Measurements from ENCODE around the gene PSENEN. TPM values are rescaled to one million over a fixed set of nuclear protein-coding genes. Genes with fewer than 3 reads are reported as not detected.

The PSENEN gene
- total RNA-seq (2022; extraction: Qiagen RNA extraction), result 288 to 310 TPM (median 290 TPM) in 5 replicates

GRCh38 chr19:35745328-35746086 is at the start of gene PSENEN, which contains the start of gene U2AF1L4:
TSS of gene PSENEN (plus strand) at chr19:35745651. CDS start at chr19:35745931, 280 bp downstream.
TSS of gene U2AF1L4 (minus strand) at chr19:35745418. CDS start at chr19:35745391, 27 bp downstream.

GRCh38 chr19:35704218-35704617 is 41.2 kb upstream of the PSENEN start, which contains the start of gene ZBTB32:
TSS of gene ZBTB32 (plus strand) at chr19:35704558. CDS start at chr19:35714627, 10,069 bp downstream.

GRCh38 chr19:35717665-35718344 is 27.6 kb upstream of the PSENEN start, which contains the start of gene KMT2B:
TSS of gene KMT2B (plus strand) at chr19:35718003. CDS start at chr19:35718019, 16 bp downstream.

GRCh38 chr19:35742121-35742724 is 3.2 kb upstream of the PSENEN start, which contains the start of gene IGFLR1:
TSS of gene IGFLR1 (minus strand) at chr19:35742452. CDS start at chr19:35741180, 1,272 bp downstream.

GRCh38 chr19:35748106-35749020 is 2.9 kb downstream of the PSENEN start, which contains the start of gene LIN37:
TSS of gene LIN37 (plus strand) at chr19:35748576. CDS start at chr19:35748725, 149 bp downstream.

GRCh38 chr19:35756377-35757230 is 11.2 kb downstream of the PSENEN start, which contains the start of gene HSPB6:
TSS of gene HSPB6 (minus strand) at chr19:35757029. CDS start at chr19:35757008, 21 bp downstream.

GRCh38 chr19:35757749-35758608 is 12.5 kb downstream of the PSENEN start, which contains the start of gene PROSER3:
TSS of gene PROSER3 (plus strand) at chr19:35758176. CDS start at chr19:35758216, 40 bp downstream.

GRCh38 chr19:35775298-35776101 is 30.0 kb downstream of the PSENEN start, which contains the start of gene ARHGAP33:
TSS of gene ARHGAP33 (plus strand) at chr19:35775564. CDS start at chr19:35775659, 95 bp downstream.

Other genes with a start within 250 kb of the PSENEN start
- gene DMKN, start 232.0 kb upstream of the PSENEN start, total RNA-seq (2022; extraction: Qiagen RNA extraction), result 32.5 to 41.2 TPM (median 37.6 TPM) in 5 replicates
- 2.4 to 3.3 TPM (median 3.2 TPM) in 5 replicates for gene SBSN, start 217.3 kb upstream of the PSENEN start, total RNA-seq (2022; extraction: Qiagen RNA extraction)
- 0.21 TPM in 1 of 5 replicates, not detected in the others for gene GAPDHS, start 212.2 kb upstream of the PSENEN start, total RNA-seq (2022; extraction: Qiagen RNA extraction)
- 374 to 446 TPM (median 422 TPM) in 5 replicates for gene TMEM147, start 200.0 kb upstream of the PSENEN start, total RNA-seq (2022; extraction: Qiagen RNA extraction)
- 0.06 TPM in 1 of 5 replicates, not detected in the others for gene ATP4A, start 182.0 kb upstream of the PSENEN start, total RNA-seq (2022; extraction: Qiagen RNA extraction)
- not detected in 5 replicates for gene PMIS2, start 159.5 kb upstream of the PSENEN start, total RNA-seq (2022; extraction: Qiagen RNA extraction)
- gene HAUS5, start 132.9 kb upstream of the PSENEN start, total RNA-seq (2022; extraction: Qiagen RNA extraction), result 11.3 to 18.9 TPM (median 15.0 TPM) in 5 replicates
- gene RBM42, start 116.6 kb upstream of the PSENEN start, total RNA-seq (2022; extraction: Qiagen RNA extraction), result 148 to 214 TPM (median 206 TPM) in 5 replicates
- gene ETV2, start 103.9 kb upstream of the PSENEN start, total RNA-seq (2022; extraction: Qiagen RNA extraction), result 1.7 to 3.1 TPM (median 2.9 TPM) in 5 replicates
- gene COX6B1, start 97.3 kb upstream of the PSENEN start, total RNA-seq (2022; extraction: Qiagen RNA extraction), result 1,323 to 1,675 TPM (median 1,366 TPM) in 5 replicates
- gene UPK1A, start 79.1 kb upstream of the PSENEN start, total RNA-seq (2022; extraction: Qiagen RNA extraction), result 0.72 to 1.1 TPM (median 0.94 TPM) in 5 replicates
- gene ZBTB32, start 41.1 kb upstream of the PSENEN start, total RNA-seq (2022; extraction: Qiagen RNA extraction), result not detected in 5 replicates
- gene KMT2B, start 27.6 kb upstream of the PSENEN start, total RNA-seq (2022; extraction: Qiagen RNA extraction), result 46.2 to 63.6 TPM (median 56.5 TPM) in 5 replicates
- 10.2 to 14.6 TPM (median 11.8 TPM) in 5 replicates for gene IGFLR1, start 3.2 kb upstream of the PSENEN start, total RNA-seq (2022; extraction: Qiagen RNA extraction)
- 24.6 to 30.2 TPM (median 25.0 TPM) in 5 replicates for gene U2AF1L4, start 233 bp upstream of the PSENEN start, total RNA-seq (2022; extraction: Qiagen RNA extraction)
- 20.3 to 28.5 TPM (median 22.0 TPM) in 5 replicates for gene LIN37, start 2.9 kb downstream of the PSENEN start, total RNA-seq (2022; extraction: Qiagen RNA extraction)
- 0.12 to 0.28 TPM (median 0.19 TPM) in 3 of 5 replicates, not detected in the others for gene HSPB6, start 11.4 kb downstream of the PSENEN start, total RNA-seq (2022; extraction: Qiagen RNA extraction)
- gene PROSER3, start 12.5 kb downstream of the PSENEN start, total RNA-seq (2022; extraction: Qiagen RNA extraction), result 24.6 to 30.3 TPM (median 28.2 TPM) in 5 replicates
- gene ARHGAP33, start 29.9 kb downstream of the PSENEN start, total RNA-seq (2022; extraction: Qiagen RNA extraction), result 3.9 to 9.3 TPM (median 7.6 TPM) in 5 replicates
- gene PRODH2, start 67.2 kb downstream of the PSENEN start, total RNA-seq (2022; extraction: Qiagen RNA extraction), result 0.16 to 0.53 TPM (median 0.34 TPM) in 5 replicates
- 0.27 to 0.75 TPM (median 0.56 TPM) in 5 replicates for gene NPHS1, start 106.9 kb downstream of the PSENEN start, total RNA-seq (2022; extraction: Qiagen RNA extraction)
- 0.42 to 0.60 TPM (median 0.55 TPM) in 5 replicates for gene KIRREL2, start 111.3 kb downstream of the PSENEN start, total RNA-seq (2022; extraction: Qiagen RNA extraction)
- 73.4 to 99.4 TPM (median 94.1 TPM) in 5 replicates for gene APLP1, start 122.9 kb downstream of the PSENEN start, total RNA-seq (2022; extraction: Qiagen RNA extraction)
- gene NFKBID, start 154.9 kb downstream of the PSENEN start, total RNA-seq (2022; extraction: Qiagen RNA extraction), result 5.5 to 7.7 TPM (median 6.2 TPM) in 5 replicates
- 0.30 to 0.45 TPM (median 0.35 TPM) in 5 replicates for gene HCST, start 156.9 kb downstream of the PSENEN start, total RNA-seq (2022; extraction: Qiagen RNA extraction)
- not detected in 5 replicates for gene TYROBP, start 162.6 kb downstream of the PSENEN start, total RNA-seq (2022; extraction: Qiagen RNA extraction)
- gene LRFN3, start 190.7 kb downstream of the PSENEN start, total RNA-seq (2022; extraction: Qiagen RNA extraction), result 12.9 to 23.3 TPM (median 21.0 TPM) in 5 replicates
- gene SDHAF1, start 249.5 kb downstream of the PSENEN start, total RNA-seq (2022; extraction: Qiagen RNA extraction), result 28.4 to 51.5 TPM (median 47.8 TPM) in 5 replicates

Measured in A549 treated with Mapracorat at 1 μM for 4 hours (cell line).